Psoas muscle (tissue), 8 donors: ENCODE results near the gene NME4. TPM values are rescaled to one million over a fixed set of nuclear protein-coding genes. Genes with fewer than 3 reads are reported as not detected.

ENCODE experiments used
- ATAC-seq, 4 donors: fragments of 200-7000 bp; cut with Tn5 transposase; one replicate each; pipeline ENCODE4 v1.9.1; 2020; ENCODE audit warnings: moderate library complexity in 3 of 4, mild to moderate bottlenecking in 2 of 4
- DNase-seq, 2 donors: peaks; one replicate each; pipeline ENCODE4 v3.0.0-alpha.2; 2020
- H3K27ac ChIP-seq: fragments of 200-600 bp; one replicate; pipeline ENCODE4 v1.8.0; 2022
- H3K27me3 ChIP-seq, 3 donors: fragments of 200-600 bp in 1 of 3; one replicate each; pipeline versions ENCODE4 v1.6.1 to v1.8.0; 2013 to 2022; ENCODE audit warnings: low read length in 2 of 3, mild to moderate bottlenecking in 2 of 3, moderate library complexity in 1 of 3; ENCODE audit not compliant: insufficient read depth in 3 of 3
- H3K36me3 ChIP-seq, 2 donors: fragments of 200-600 bp in 1 of 2; one replicate each; pipeline versions ENCODE4 v1.6.1 to v1.8.0; 2013 to 2022; ENCODE audit warnings: low read depth in 1 of 2, mild to moderate bottlenecking in 1 of 2, moderate library complexity in 1 of 2; ENCODE audit not compliant: insufficient read depth in 1 of 2
- H3K4me1 ChIP-seq: fragments of 200-600 bp; one replicate; pipeline ENCODE4 v1.8.0; 2022
- H3K4me3 ChIP-seq: fragments of 200-600 bp; one replicate; pipeline ENCODE4 v1.8.0; 2022; ENCODE audit warnings: mild to moderate bottlenecking
- H3K9me3 ChIP-seq: fragments of 200-600 bp; one replicate; pipeline ENCODE4 v1.8.0; 2022
- CTCF ChIP-seq: fragments of 200-600 bp; IDR thresholded peaks from one replicate; pipeline ENCODE4 v1.8.0; 2022; ENCODE audit warnings: antibody characterized with exemption
- WGBS, 3 donors: extraction: QIAGEN DNeasy Blood & Tissue Kit; methylation state at CpG; one replicate each; pipeline versions ENCODE4 v1.1.6 to v1.1.7; 2013; 5-methylcytosine and 5-hydroxymethylcytosine counted together
- intact Hi-C, 2 donors: fragments of 100-400 bp; cut with DNase I; formaldehyde crosslinking; loops; one replicate each; pipeline versions ENCODE4 v1.11.0 to v1.14.2; 2022
- polyA plus RNA-seq, 3 donors: library from polyadenylated mRNA; stranded (reverse); fragments of 200-250 nt; gene quantifications; one replicate each; pipeline ENCODE4 v1.2.3, GENCODE V29; 2013
- total RNA-seq, 4 donors: library from RNA; stranded (reverse); fragmentation: NEBNext Ultra II Directional in 2 of 4; extraction: Animal tissue kit (Norgen Biotek cat#: 25700) in 2 of 4; gene quantifications; one replicate each; pipeline versions ENCODE4 v1.2.1 to v1.2.4, GENCODE V29; 2021 to 2023
- donor health status: healthy with polysubstance abuse.
- donor health status: DM: no; HTN: no; CAD: no; lungs with moderate emphysema.
- donor health status: Bipolar disorder and iron deficiency.
- donor health status: healthy.
- donor health status: DM: yes; HTN: yes; CAD: no.
- donor health status: DM: no; HTN: no; CAD: no.
- donor health status: DM: no; HTN: no; CAD: no.
- donor health status: DM: yes; HTN: yes; CAD: no.

NME4 gene
- total and polyA plus RNA-seq, 7 donors, result 16.0 to 39.7 (median 23.1) TPM

- TF ChIP-seq CTCF, result no peak
- Histone ChIP-seq H3K4me3 (peak overlapping the region; percentile 89), H3K27ac (peak overlapping the region; percentile 96), H3K27me3 (no peaks in the 10 kb centered on the region), H3K36me3 (peaks cover 0 to 12% of the 10 kb centered on the region in 2 donors), H3K4me1 (peaks cover 38% of the 10 kb centered on the region), H3K9me3 (no peaks in the 10 kb centered on the region)
- DNase-seq (peak; percentile 65 to 89), ATAC-seq (peak; percentile 79 to 85 (median 80))
- intact Hi-C loops, result loop anchor here in 1 of 2 donors (2.0 to 5.0 kb wide), 2 partner anchors 21 to 103 kb away; partner anchors contain the start of gene CAPN15
- WGBS, 3 donors, result 14 to 23% (median 18%) methylated on average over 20 of the region's 20 CpGs
These were observed 27.1 kb downstream of the NME4 start for GRCh38 chr16:424033-424622.

GRCh38 chr16:424623-425081 is 27.7 kb downstream of the NME4 start:
- peaks cover 43% of the 10 kb centered on the region for H3K4me1 ChIP-seq
- 1 to 4% (median 3%) methylated on average over 31 of the region's 31 CpGs for WGBS, 3 donors
- no peaks in the 10 kb centered on the region for H3K9me3 ChIP-seq
- H3K36me3 ChIP-seq, result peaks cover 0 to 14% of the 10 kb centered on the region in 2 donors
- peak overlapping the region; percentile 96 for H3K27ac ChIP-seq
- ATAC-seq (peak; percentile 65 to 80 (median 78)), DNase-seq (peak; percentile 72 to 87)
- no peak for TF ChIP-seq CTCF
- H3K27me3 ChIP-seq, result no peaks in the 10 kb centered on the region
- H3K4me3 ChIP-seq, result peak overlapping the region; percentile 89
- intact Hi-C loops, result loop anchor here in 1 of 2 donors (2.0 to 5.0 kb wide), 3 partner anchors 22 to 103 kb away; partner anchors contain the start of gene CAPN15

GRCh38 chr16:425082-425718 is 28.2 kb downstream of the NME4 start, which contains the start of gene RAB11FIP3:
Gene RAB11FIP3 (plus strand): TSS chr16:425649. CDS start chr16:426007, 358 bp downstream.
- WGBS, 3 donors, result 0 to 1% (median 1%) methylated on average over 44 to 77 of the region's 77 CpGs
- intact Hi-C loops, result loop anchor here in 1 of 2 donors (2.0 to 5.0 kb wide), 2 partner anchors 22 to 47 kb away; no protein-coding TSS in a partner anchor
- Histone ChIP-seq H3K4me3 (peak within 1 kb of the TSS; percentile 89), H3K27me3 (no peaks in the 10 kb centered on the region), H3K9me3 (no peaks in the 10 kb centered on the region), H3K27ac (peak within 1 kb of the TSS; percentile 96), H3K4me1 (peaks cover 46% of the 10 kb centered on the region), H3K36me3 (peaks cover 0 to 14% of the 10 kb centered on the region in 2 donors)
- TF ChIP-seq CTCF, result peak; percentile 26
- ATAC-seq (peak; percentile 69 to 74 (median 72)), DNase-seq (peak; percentile 86 to 90)

- Histone ChIP-seq H3K4me3 (peak overlapping the region; percentile 89), H3K9me3 (no peaks in the 10 kb centered on the region), H3K27ac (peak overlapping the region; percentile 96), H3K27me3 (no peaks in the 10 kb centered on the region), H3K36me3 (peaks cover 0 to 11% of the 10 kb centered on the region in 2 donors), H3K4me1 (peaks cover 51% of the 10 kb centered on the region)
- ATAC-seq, result no peak
- peak in 1 of 2 donors; percentile 35 for DNase-seq
- intact Hi-C loops, result loop anchor here in 1 of 2 donors (2.0 to 5.0 kb wide), 2 partner anchors 23 to 47 kb away; no protein-coding TSS in a partner anchor
- WGBS, 3 donors, result 0 to 2% (median 1%) methylated on average over 17 to 63 of the region's 63 CpGs
- TF ChIP-seq CTCF, result no peak
These were observed 28.7 kb downstream of the NME4 start for GRCh38 chr16:425740-426114.
